IgD-negative memory B cell (primary cell): Measurements from ENCODE around the gene ERLEC1. TPM values are rescaled to one million over a fixed set of nuclear protein-coding genes. Genes with fewer than 3 reads are reported as not detected.
"Not testable (repeated sequence)": the region's sequence is repeated elsewhere in the genome, so short reads cannot be mapped to it uniquely, and the experiment has no call there.

Experiments
- H3K27ac Mint-ChIP-seq, 3 donors: one replicate each; pipeline ENCODE4 v1.8.0; 2020 to 2022; ENCODE audit warnings: mild to moderate bottlenecking in 3 of 3, mixed read lengths in 3 of 3, moderate library complexity in 1 of 3
- H3K27me3 Mint-ChIP-seq: one replicate; pipeline ENCODE4 v1.8.0; 2021; ENCODE audit warnings: mixed read lengths
- H3K36me3 Mint-ChIP-seq: one replicate; pipeline ENCODE4 v1.8.0; 2020; ENCODE audit warnings: mild to moderate bottlenecking, mixed read lengths
- H3K4me1 Mint-ChIP-seq, 3 donors: one replicate each; pipeline ENCODE4 v1.8.0; 2020 to 2022; ENCODE audit warnings: mixed read lengths in 3 of 3, mild to moderate bottlenecking in 1 of 3
- H3K4me3 Mint-ChIP-seq, 4 donors: one replicate each; pipeline ENCODE4 v1.8.0; 2020 to 2022; ENCODE audit warnings: mild to moderate bottlenecking in 4 of 4, mixed read lengths in 4 of 4, moderate library complexity in 3 of 4
- H3K9me3 Mint-ChIP-seq, 3 donors: one replicate each; pipeline ENCODE4 v1.8.0; 2020 to 2021; ENCODE audit warnings: mixed read lengths in 3 of 3, mild to moderate bottlenecking in 1 of 3
- polyA plus RNA-seq: library from polyadenylated mRNA; unstranded; fragments of 300-500 nt; fragmentation: Illumina TruSeq; gene quantifications from one replicate; pipeline ENCODE4 v1.2.3, GENCODE V29; 2021

Gene ERLEC1
- polyA plus RNA-seq, 1 donor from 2014 or later, result 23.7 TPM

DNA sequence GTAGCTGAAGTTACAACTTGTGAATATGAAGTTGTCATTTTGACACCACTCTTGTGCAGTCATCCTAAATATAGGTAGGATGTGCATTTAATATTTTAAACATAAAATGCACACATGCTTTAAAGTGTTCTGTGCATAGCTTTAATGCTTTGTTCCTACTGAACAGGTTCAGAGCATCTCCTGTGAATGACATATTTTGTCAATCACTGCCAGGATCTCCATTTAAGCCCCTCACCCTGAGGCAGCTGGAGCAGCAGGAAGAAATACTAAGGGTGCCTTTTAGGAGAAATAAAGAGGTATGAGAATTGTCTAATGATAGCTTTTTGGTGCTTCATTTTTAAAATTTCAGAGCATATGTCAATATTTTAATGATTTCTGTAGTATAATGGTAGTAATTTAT, 14.7 kb downstream of the ERLEC1 start:
- Mint-ChIP-seq H3K36me3 (peaks cover 8% of the 10 kb centered on the region), H3K4me3 (no peak overlapping the region), H3K27ac (no peak overlapping the region), H3K4me1 (no peaks in the 10 kb centered on the region), H3K27me3 (no peaks in the 10 kb centered on the region), H3K9me3 (no peaks in the 10 kb centered on the region)

- Mint-ChIP-seq H3K36me3 (peaks cover 8% of the 10 kb centered on the region), H3K4me1 (no peaks in the 10 kb centered on the region), H3K9me3 (no peaks in the 10 kb centered on the region), H3K27me3 (no peaks in the 10 kb centered on the region), H3K27ac (no peak overlapping the region), H3K4me3 (no peak overlapping the region)
Observed at GRCh38 chr2:53802617-53803151, 15.8 kb downstream of the ERLEC1 start.

DNA sequence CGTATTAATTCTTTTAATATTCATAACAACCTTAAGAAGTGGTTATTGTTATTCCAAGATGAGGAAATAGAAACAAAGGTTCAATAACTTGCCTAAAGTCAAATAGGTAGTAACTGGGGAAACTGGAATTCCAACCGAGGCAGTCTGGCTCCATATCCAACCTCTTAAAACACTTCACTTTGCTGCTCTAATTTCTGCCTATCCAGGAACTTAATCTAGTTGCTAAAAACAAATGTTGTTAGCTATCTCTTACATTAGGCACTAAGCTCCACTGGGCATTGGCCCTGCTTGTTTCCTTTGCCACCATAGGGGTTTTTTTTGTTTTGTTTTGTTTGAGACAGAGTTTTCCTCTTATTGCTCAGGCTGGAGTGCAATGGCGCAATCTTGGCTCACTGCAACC, 24.8 kb downstream of the ERLEC1 start:
- Mint-ChIP-seq H3K4me1 (no peaks in the 10 kb centered on the region), H3K27ac (no peak overlapping the region), H3K9me3 (no peaks in the 10 kb centered on the region), H3K4me3 (no peak overlapping the region), H3K27me3 (no peaks in the 10 kb centered on the region), H3K36me3 (peaks cover 18% of the 10 kb centered on the region)

DNA sequence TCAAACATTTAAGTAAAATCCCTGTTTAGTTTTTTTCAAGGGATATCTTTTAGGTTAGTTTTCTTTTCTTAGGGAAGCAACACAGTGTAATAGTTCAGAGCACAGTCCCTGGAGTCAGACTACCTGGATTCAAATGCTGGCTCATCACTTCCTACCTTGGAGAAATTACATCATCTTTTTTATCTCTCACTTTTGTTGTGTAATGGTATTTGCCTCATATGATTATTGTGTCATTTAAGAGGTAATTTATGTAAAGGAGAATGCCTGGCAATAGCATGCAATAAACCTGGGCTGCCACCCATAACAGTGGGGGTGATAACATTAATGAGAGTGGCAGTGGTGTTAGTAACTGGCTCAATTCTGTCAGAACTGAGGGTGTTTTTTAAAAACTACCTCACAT, 26.3 kb downstream of the ERLEC1 start:
- Mint-ChIP-seq H3K27ac (no peak overlapping the region), H3K36me3 (peaks cover 15% of the 10 kb centered on the region)

DNA sequence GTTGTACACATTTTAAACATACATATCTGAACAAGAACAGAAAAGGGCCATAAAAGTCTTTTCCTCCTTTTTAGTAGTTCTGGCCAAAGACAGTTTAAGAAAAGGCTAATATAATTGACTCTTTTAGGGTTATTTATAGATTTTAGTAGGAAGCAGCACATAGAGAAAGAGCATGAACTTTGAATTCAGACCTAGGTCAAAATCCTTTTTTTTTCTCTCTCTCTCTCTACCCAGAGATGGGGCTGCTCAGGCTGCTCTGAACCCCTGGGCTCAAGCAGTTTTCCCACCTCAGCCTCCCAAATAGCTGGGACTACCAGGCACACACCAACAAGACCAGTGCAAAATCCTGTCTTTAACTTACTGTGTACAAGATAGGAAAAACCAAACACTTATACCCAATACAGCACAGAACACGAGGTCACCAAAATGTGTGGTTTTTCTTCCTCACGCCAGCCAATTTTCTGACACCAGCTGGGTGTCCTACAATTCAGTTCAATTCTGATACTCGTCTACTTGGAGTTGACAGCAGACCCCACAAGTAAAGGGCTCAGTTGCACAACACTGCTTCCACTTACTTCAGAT, 32.1 kb downstream of the ERLEC1 start:
- H3K36me3 Mint-ChIP-seq, result peaks cover 4% of the 10 kb centered on the region

More for the DNA sequence above, 26.3 kb downstream of the ERLEC1 start:
- Mint-ChIP-seq H3K27me3 (no peaks in the 10 kb centered on the region), H3K4me3 (no peak overlapping the region), H3K9me3 (no peaks in the 10 kb centered on the region), H3K4me1 (peaks cover 0 to 2% (median 0%) of the 10 kb centered on the region in 3 donors)

DNA sequence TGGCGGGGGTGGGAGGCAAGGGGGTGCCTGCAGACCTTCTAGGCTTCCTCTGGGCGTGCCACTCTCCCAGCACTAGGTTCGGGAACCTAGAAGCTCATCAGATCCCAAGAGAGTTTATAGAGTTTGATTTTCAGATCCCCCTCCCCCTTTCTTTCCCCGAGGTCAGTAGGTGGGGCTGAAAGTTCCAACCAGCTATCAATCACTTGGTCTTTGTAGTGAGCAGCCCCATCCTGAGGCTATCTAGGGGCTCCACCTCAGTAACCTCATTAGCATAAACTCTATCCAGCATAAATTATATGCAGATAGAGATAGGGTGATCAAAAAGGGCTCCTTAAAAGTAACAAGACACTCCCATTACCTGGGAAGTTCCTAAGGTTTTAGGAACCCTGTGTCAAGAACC, 32.8 kb downstream of the ERLEC1 start:
- Mint-ChIP-seq H3K27ac (no peak overlapping the region), H3K36me3 (peaks cover 4% of the 10 kb centered on the region), H3K4me3 (no peak overlapping the region), H3K4me1 (peaks cover 0 to 2% (median 0%) of the 10 kb centered on the region in 3 donors), H3K27me3 (no peaks in the 10 kb centered on the region), H3K9me3 (no peaks in the 10 kb centered on the region)

More for the DNA sequence above, 32.1 kb downstream of the ERLEC1 start:
- Mint-ChIP-seq H3K4me3 (no peak overlapping the region), H3K27ac (no peak overlapping the region), H3K27me3 (no peaks in the 10 kb centered on the region), H3K4me1 (peaks cover 0 to 2% (median 0%) of the 10 kb centered on the region in 3 donors), H3K9me3 (no peaks in the 10 kb centered on the region)

DNA sequence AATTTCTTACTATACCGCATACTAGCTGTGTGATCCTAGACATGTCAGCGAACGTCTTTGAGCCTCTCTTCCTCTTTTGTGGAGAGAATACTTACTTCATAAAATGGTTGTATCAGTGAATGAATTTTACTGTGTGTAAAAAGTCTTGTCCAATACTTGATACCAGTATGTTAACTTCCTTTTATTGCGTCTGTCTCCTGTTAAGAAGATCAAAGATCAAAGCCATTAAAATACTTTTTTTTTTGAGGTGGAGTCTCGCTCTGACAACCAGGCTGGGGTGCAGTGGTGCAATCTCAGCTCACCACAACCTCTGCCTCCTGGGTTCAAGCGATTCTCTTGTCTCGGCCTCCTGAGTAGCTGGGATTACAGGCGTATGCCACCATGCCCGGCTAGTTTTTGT, 33.2 kb downstream of the ERLEC1 start:
- Mint-ChIP-seq H3K4me1 (peaks cover 0 to 2% (median 0%) of the 10 kb centered on the region in 3 donors), H3K4me3 (no peak overlapping the region), H3K27me3 (no peaks in the 10 kb centered on the region), H3K9me3 (no peaks in the 10 kb centered on the region), H3K36me3 (peaks cover 4% of the 10 kb centered on the region), H3K27ac (no peak overlapping the region)

DNA sequence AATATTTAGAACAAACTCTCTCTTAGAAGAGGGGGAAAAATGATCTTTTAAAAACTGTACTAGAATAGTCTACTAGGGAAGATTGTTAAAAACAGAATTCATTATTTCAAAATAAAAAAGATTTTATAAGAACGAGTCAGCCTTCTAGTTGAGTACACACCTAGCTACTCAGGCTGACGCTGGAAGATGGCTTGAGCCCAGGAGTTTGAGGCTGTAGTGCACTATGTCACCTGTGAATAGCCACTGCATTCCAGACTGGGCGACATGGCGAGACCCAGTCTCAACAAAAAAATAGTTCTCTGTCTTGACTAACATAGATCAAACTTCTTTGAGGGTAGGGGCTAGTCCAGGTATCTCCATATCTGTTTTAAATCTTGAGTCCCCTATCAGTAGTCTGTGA, 33.9 kb downstream of the ERLEC1 start:
- Mint-ChIP-seq H3K27me3 (no peaks in the 10 kb centered on the region), H3K4me3 (no peak overlapping the region), H3K27ac (peak overlapping the region in 1 of 3 donors; percentile 27), H3K9me3 (no peaks in the 10 kb centered on the region), H3K36me3 (no peaks in the 10 kb centered on the region), H3K4me1 (peaks cover 0 to 2% (median 0%) of the 10 kb centered on the region in 3 donors)

DNA sequence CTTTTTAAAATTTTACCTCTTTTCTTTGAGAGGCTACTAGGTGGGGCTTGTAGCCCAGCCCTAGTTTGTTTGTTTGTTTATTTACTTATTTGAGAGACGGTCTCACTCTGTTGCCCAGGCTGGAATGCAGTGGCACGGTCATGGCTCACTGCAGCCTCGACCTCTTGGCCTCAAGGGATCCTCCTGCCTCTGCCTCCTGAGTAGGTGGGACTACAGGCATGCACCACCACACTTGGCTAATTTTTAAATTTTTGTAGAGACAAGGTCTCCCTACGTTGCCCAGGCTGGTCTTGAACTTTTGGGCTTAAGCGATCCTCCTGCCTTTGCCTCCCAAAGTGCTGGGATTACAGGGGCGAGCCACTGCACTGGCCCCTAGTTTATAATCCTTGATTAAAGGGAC, 35.0 kb downstream of the ERLEC1 start:
- Mint-ChIP-seq H3K27me3 (no peaks in the 10 kb centered on the region), H3K4me3 (no peak overlapping the region), H3K36me3 (no peaks in the 10 kb centered on the region), H3K4me1 (peaks cover 0 to 4% (median 0%) of the 10 kb centered on the region in 3 donors), H3K27ac (no peak overlapping the region), H3K9me3 (no peaks in the 10 kb centered on the region)

DNA sequence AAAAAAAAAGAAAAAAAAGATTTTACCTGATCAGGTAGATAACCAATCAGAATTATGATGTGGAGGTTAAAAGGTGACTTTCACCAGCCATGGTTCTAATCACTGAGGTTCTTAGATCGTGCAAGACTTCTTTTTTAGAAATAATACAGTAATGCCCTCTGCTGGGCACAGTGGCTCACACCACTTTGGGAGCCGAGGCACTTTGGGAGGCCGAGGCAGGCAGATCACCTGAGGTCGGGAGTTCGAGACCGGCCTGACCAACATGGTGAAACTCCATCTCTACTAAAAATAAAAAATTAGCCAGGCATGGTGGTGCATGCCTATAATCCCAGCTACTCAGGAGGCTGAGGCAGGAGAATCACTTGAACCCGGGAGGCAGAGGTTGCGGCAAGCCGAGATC, 36.8 kb downstream of the ERLEC1 start:
- not testable (repeated sequence) for H3K27ac Mint-ChIP-seq, H3K36me3 Mint-ChIP-seq, H3K4me3 Mint-ChIP-seq, H3K4me1 Mint-ChIP-seq, H3K27me3 Mint-ChIP-seq, H3K9me3 Mint-ChIP-seq

DNA sequence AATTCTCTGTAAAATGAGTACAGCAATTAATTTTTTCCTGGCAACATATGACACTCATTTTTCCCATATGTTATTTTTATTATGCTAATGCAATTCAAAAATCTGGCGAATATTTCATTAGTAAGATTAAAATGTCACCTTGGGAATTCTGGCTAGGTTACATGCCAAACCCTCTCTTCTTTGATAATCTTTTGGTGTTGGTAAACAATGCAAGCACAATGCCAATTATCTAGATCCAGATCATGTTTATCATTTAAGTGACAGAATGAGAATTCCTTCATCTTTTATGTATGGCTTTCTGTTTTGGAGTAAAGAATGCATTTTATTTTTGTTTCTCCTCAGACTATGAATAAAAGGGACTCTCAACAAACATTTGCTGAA, 39.2 kb downstream of the ERLEC1 start:
- H3K4me3 Mint-ChIP-seq, result no peak overlapping the region
- H3K27me3 Mint-ChIP-seq, result no peaks in the 10 kb centered on the region
- peaks cover 8% of the 10 kb centered on the region for H3K36me3 Mint-ChIP-seq
- H3K27ac Mint-ChIP-seq, result no peak overlapping the region
- H3K9me3 Mint-ChIP-seq, result peaks cover 0 to 5% (median 2%) of the 10 kb centered on the region in 3 donors
- peaks cover 0 to 3% (median 0%) of the 10 kb centered on the region in 3 donors for H3K4me1 Mint-ChIP-seq

- Mint-ChIP-seq H3K27me3 (no peaks in the 10 kb centered on the region), H3K27ac (no peak overlapping the region), H3K9me3 (peaks cover 0 to 5% (median 2%) of the 10 kb centered on the region in 3 donors), H3K4me3 (no peak overlapping the region), H3K36me3 (peaks cover 14% of the 10 kb centered on the region), H3K4me1 (peaks cover 0 to 3% (median 0%) of the 10 kb centered on the region in 3 donors)
Observed at GRCh38 chr2:53826587-53827397, 39.9 kb downstream of the ERLEC1 start.

- peaks cover 0 to 3% (median 0%) of the 10 kb centered on the region in 3 donors for H3K4me1 Mint-ChIP-seq
- peaks cover 0 to 5% (median 2%) of the 10 kb centered on the region in 3 donors for H3K9me3 Mint-ChIP-seq
- no peak overlapping the region for H3K4me3 Mint-ChIP-seq
- H3K27me3 Mint-ChIP-seq, result no peaks in the 10 kb centered on the region
- H3K36me3 Mint-ChIP-seq, result peaks cover 17% of the 10 kb centered on the region
- H3K27ac Mint-ChIP-seq, result no peak overlapping the region
Observed at GRCh38 chr2:53827398-53828175, 40.7 kb downstream of the ERLEC1 start.

DNA sequence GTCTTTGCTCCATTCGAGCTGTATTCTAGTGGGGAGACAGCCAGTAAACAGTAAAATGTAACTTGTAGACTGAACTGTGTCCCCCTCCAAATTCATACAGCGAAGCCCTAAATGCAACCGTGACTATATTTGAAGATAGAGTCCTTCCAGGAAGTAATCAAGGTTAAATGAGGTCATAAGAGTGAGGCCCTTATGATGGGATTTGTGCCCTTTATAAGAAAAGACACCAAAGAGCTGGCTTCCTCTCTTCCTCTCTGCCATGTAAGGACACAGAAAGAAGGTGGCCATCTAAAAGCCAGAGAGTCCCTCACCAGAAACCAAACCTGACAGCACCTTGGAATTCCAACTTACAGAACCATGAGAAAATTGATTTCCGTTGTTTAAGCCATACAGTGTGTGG, 41.5 kb downstream of the ERLEC1 start:
- Mint-ChIP-seq H3K9me3 (peaks cover 0 to 5% (median 2%) of the 10 kb centered on the region in 3 donors), H3K4me3 (no peak overlapping the region), H3K36me3 (peaks cover 17% of the 10 kb centered on the region), H3K4me1 (peaks cover 0 to 3% (median 0%) of the 10 kb centered on the region in 3 donors), H3K27ac (no peak overlapping the region), H3K27me3 (no peaks in the 10 kb centered on the region)
